HG03460 (cell line): ENCODE measurements around the gene BLTP3A.
A peak's percentile ranks its signal among the peaks of the same experiment; 100 is the strongest.
"Not testable (repeated sequence)": the region's sequence is repeated elsewhere in the genome, so short reads cannot be mapped to it uniquely, and the experiment has no call there.

Experiments
- ATAC-seq: cut with Tn5 transposase; IDR thresholded peaks from one replicate; pipeline ENCODE4 v1.9.1; 2021; ENCODE audit not compliant: unreplicated experiment

The BLTP3A gene

DNA sequence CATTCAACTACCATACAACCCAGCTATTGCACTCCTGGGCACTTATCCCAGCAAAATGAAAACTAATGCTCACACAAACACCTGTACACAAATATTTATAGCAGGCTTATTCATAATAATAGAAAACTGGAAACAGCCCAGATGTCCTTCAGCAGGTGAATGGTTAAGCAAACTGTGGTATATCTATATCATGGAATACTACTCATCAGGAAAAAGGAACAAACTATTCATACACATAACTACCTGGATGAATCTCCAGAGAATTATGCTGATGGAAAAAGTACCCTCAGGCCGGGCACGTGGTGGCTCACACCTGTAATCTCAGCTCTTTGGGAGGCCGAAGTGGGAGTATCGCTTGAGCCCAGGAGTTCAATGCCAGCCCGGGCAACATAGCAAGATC, 3.8 kb upstream of the BLTP3A start:
- ATAC-seq: no peak

DNA sequence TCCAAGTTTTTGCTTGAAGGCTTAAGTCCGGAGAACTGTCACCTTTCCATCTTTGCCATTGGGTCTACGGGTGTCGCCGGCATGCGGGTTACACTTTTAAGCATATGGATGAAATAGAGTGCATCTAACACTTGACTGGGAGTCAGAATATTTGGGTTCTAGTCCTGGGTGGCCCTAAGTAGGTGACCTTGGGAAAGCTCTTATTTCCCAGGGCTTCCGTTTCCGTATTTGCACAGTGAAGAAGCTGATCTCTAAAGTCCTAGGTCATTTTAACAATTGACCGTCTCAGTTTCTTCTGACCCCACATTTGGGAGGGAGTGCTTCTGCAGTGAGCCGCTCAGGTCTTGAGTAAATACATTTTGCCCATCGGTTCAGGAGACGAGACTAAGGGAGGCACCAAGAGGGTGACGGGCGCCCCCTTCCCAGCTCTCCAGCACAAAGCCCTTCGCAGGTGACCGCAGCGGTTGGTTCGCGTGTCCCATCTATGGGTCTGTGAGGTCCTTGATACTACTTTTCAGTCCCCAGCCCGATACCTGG, 651 bp upstream of the BLTP3A start:
- peak; percentile 37 for ATAC-seq

DNA sequence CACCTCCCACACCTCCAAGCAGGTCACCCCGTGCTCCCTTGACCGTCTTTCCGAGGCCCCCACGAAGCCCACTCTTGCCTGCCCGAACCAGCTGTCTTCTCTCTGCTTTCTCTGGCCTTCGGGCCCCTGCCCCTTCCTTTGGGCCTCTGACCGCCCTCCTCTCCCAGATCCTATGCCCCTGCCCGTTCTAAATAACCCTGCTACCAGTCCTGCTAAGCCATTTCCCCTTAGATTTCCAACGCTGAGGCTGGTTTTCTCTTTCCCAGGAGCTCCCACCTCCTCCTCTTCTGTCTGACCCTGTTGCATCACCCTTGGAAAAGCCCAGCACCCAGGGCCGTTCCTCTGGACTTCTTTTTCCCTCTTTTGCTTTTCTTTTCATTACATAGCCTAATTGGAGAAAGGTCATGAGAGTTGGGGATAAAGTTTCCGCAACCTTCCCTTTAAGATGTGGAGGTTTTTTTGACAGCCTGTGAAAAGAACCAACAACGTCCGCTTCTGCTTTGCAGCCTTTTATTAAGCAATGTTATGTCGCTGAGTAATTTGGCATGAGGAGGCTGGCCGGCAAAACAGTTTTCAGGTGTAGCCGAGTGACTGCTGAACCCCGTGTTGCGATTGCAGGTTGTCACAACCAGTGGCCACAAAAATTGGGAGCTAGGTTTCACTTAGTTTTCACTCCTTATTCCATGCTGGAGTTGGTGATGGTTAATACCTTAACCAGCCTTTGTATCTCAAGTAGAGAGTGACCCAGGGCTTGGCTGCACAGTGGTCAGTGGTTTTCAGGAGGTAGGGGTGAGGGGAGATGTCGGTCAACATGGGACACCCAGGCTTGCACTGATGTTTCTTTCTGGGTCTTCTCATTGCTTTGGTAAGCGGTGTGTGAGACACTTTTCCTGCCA, 970 bp downstream of the BLTP3A start:
- peak; percentile 6 for ATAC-seq

DNA sequence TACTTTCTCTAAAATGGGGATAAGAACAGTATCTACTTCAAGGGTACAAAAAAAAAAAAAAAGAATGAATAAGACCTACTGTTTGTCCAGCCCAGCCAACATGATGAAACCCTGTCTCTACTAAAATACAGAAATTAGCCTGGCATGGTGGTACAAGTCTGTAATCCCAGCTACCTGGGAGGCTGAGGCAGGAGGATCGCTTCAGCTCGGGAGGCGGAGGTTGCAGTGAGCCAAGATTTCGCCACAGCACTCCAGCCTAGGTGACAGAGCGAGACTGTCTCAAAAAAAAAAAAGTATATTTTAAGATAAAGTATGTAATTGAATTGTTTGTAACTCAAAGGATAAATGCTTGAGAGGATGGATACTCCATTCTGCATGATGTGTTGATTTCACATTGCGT, 2.0 kb downstream of the BLTP3A start:
- no peak for ATAC-seq

DNA sequence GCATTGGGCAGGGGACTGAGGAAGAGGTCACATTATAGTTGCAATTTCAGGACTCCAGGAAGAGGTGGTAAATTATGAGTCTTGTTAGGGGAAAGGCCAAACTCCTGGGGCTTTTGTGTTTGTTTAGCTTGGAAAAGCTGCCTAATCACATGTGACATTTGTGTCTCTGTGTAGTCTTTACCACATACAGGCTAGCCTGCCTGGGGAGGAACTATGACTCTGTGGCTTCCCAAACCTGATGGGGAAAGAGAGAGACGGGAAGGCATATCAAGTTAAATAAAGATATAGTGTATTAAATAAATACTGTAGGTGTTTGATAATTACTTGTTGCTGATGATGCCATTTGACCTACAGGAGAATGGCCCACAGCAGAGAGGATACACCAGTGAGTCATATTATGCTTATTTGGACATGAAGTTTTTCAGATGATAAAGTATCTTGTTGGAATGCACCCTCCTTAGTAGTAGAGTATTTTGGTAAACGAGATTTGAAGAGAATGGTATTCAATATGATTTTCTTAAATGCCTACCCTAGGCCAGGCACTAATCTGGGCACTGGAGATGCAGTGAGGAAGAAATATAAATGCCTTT, 4.0 kb downstream of the BLTP3A start:
- ATAC-seq: no peak

DNA sequence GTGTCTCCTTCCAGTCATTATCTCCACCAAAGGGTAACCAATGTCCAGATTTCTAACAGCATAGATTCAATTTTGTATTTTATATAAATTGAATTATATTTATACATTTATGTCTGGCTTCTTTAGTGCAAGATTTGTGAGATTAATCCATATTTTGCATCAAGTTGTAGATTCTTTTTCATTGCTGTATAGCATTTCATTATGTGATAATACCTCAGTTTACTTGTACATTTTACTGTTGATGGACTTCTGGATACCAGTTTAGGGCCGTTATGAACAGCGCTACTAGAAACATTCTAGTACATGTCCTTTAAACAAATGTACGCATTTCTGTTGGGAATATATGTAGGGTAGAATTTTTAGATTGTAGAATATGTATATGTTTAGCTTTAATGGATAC, 6.2 kb downstream of the BLTP3A start:
- no peak for ATAC-seq

DNA sequence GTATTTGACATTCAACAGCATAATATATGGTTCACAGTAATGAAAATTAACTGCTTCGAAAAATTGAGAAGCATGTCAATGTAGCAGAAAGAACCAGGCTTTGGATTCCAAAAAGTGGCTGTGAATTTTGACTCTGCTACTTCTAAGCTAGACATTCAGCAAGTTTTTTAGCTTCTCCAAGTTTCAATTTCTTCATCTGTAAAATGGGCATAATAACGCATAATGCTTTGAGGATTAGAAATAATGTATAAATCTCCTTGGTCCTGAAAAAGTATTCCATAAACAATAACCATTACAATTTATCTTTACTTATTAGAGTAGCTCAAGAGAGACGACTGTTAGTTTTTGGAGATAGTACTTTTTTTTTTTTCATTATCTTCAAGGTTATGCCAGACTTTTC, 7.7 kb downstream of the BLTP3A start:
- ATAC-seq: no peak

DNA sequence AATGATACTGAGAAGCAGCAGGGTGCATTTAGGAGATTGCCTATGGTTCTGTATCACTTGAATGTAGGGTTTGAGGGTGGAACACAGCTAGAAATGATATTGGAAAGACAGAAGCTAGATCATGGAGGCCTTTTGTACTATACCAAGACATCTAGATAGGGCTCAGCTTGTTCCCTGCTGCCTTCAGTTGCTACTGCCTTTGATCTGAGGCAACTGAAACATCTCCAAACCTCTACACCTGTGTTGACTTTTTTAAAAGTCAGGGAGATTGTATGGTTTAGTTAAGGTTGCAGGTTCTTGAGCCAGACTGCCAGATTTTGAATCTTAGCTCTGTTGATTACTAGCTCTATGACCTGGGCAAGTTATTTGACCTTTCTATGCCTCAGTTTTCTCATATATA, 12.7 kb downstream of the BLTP3A start:
- ATAC-seq: no peak

DNA sequence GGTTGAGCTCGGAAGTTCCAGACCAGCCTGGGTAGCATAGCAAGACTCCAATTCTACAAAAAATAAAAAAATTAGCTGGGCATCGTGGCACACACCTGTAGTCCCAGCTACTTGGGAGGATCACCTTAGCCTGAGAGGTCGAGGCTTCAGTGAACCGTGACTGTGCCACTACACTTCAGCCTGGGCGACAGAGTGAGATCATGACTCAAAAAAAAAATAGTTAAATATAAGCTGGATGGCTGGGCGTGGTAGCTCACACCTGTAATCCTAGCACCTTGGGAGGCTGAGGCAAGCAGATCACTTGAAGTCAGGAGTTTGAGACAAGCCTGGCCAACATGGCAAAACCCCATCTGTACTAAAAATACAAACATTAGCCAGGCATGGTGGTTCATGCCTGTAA, 13.2 kb downstream of the BLTP3A start:
- ATAC-seq: not testable (repeated sequence)

DNA sequence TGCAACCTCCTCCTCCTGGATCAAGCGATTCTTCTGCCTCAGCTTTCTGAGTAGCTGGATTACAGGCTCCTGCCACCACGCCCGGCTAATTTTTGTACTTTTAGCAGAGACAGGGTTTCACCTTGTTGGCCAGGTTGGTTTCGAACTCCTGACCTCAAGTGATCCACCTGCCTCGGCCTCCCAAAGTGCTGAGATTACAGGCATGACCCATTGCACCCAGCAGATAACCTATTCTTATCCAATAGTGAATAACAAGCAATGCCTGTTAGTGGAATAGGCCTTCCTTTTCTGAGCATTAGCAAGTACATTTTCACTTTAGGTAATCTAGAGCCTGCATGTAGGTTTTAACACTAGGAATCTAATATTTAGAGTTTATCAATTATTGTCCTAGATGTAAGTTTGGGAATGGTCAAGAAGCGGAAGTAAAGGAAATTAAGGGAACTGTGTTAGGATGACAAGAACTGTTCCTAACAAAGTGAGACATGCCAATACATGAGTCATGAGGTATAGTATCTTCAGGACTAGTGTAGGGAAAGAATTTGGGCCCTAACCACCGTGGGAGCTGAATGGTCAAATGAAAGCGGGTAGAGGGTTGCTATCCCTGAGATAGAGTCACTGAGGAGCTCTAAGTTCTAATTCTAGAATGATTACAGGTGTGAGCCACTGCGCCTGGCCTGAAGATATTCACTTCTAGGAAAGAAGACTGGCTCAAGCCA, 15.0 kb downstream of the BLTP3A start:
- no peak for ATAC-seq

DNA sequence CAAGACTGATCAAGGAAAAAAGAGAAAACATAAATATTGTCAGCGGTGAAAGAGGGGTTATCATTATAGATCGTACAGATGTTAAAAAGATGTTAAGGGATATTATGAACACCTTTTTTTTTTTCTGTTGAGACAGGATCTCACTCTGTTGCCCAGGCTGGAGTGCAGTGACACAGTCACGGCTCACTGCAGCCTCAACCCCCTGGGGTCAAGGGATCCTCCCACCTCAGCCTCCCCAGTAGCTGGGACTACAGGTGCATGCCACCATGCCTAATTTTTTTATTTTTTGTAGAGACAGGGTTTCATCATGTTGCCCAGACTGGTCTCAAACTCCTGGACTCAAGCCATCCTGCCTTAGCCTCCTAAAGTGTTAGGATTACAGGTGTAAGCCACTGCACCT, 16.6 kb downstream of the BLTP3A start:
- not testable (repeated sequence) for ATAC-seq

DNA sequence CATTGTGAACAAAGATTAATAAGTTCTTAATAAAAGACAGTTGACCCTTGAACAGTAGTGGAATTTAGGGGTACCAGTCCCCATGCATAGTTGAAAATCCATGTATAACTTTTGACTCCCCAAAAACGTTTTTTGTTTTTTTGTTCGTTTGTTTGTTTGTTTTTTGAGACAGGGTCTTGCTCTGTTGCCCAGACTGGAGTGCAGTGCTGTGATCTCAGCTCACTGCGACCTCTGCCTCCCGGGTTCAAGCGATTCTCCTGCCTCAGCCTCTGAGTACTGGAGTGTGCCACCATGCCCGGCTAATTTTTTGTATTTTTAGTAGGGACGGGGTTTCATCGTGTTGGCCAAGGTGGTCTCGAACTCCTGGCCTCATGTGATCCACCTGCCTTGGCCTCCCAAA, 17.5 kb downstream of the BLTP3A start:
- ATAC-seq: not testable (repeated sequence)

DNA sequence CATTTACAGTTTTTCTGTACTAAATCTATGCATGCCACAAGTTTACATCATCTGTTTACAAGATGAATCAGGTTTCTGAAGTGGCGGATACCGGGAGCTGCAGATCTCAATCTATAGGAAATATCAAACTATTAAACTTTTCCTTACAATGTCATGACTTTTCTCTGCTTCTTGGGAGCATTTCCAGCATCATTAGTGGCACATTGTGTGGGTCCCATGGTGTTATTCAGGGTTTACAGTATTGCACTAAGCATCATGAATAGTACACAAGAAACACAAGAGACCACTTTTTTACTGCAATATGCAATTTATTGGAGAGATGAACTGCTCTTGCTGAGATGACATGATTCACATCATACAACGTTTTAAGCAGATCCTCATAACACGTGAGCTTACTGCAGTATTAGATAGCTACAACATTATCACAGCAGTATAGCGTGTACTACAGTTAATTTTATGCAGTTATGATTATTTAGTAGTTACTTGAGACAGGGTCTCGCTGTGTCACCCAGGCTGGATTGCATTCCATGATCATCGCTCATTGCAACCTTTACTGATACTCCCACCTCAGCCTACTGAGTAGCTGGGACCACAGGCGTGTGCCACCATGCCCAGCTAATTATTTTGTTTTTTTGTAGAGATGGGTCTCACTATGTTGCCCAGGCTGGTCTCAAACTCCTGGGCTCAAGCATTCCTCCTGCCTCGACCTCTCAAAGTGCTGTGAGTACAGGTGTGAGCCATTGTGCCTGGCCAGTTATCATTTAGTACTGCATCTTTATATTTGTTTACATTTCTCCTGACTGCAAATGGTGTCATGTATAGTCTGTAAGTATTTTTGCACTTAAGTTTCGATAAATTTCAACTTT, 18.4 kb downstream of the BLTP3A start:
- no peak for ATAC-seq

DNA sequence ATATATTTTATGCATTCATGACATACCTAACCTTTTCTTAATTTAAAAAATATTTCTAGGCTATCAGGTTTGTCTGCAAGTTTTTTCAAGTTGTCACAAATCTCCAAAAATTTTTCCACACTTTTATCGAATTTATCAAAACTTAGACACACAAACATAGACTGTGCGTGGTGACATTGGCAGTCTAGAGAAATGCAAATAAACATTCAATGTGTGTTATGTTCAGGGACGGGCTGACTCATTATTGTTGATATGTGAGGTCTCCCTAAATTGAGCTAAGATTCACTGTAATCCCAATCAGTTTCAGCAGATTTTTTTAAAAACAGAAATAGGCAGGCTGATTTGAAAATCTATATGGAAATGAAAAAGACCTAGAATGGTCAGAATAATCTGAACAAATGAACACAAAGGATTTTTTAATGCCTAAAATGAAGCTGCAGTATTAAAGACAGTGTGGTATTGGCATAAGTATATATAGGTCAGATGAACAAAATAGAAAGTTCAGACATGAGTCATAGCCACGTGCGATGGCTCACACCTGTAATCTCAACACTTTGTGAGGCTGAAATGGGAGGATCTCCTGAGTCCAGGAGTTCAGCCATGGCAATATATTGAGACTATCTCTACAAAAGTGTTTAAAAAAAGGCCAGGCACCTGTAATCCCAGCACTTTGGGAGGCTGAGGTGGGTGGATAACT, 19.2 kb downstream of the BLTP3A start:
- peak; percentile 87 for ATAC-seq

DNA sequence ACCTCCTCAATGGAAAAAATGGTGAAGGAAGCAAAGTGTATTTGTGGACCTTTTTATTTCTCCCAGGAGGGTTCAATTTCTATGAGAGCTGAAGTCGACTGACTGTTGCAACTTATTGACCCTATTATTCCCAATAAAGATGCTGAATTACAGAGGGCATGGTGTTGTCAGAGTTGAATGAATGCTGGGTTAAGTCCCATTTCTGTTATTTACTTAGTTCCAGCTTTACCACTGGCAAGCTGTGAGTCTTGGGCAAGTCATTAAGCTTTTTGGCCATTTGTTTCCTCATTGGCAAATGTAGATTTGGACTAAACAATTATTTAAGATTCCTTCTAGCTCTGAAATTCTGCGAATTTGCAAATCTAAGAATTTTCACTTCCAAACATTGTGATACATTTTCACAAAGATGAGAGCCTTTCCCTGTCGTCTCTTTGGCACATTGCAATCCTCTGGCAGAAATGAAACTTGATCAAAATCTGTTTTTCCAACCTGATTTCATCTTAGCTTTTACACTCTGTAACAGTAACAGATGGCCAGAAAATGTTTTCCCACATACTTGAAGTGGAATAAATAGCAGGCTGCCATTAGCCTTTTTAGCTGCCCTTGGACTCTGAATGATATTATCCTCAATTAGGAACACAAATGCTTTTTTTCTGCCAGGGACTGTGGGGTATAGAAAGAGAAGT, 21.3 kb downstream of the BLTP3A start:
- ATAC-seq: no peak

DNA sequence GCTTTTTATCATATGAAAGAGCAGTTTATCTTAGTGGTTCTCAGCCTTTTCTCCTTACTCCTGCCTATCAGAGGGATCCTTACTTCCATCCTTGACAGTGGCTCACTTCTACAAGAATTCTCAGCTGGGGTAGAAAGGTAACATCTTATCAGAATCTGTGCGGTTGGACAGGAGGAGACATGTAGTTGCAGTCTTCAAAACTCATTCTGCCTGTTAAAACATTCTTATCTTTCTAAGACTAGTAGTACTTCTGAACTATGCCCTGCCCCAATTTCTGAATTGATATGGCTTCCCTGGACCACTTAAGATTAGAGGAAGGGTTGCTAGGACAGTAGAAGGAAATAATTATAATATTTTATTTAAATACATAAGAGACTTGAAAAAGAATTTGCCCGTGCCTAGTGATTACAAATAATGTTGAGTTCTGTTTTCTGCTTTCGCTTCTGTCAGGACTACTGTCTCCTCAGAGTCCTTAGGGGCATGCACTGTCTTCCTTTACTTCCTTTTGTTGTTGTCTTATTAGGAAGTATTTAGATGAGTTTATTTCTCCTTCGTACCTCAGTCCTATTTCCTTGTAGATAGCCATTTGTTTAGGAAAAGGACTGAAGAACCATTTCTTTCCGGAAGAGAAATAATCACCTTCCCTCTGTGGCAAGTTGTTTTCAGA, 24.9 kb downstream of the BLTP3A start:
- no peak for ATAC-seq

DNA sequence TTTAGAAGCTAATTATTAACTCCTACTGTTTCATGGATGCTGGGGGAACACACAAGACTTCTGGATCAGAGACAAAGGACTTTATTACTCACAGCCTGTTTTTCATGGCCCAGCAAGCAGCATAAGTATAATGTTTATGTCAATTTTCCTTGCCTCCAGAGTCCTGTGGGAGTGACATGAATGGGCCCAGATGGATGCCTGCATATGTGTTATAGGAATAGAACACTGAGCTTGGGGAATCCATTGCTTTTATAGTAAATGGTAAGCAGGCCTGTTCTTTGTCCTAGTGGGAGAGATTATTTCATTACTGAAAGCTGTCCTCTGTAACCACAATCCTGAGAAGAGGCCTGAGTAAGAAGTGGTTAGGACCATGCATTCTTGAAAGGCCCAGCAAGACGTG, 25.6 kb downstream of the BLTP3A start:
- no peak for ATAC-seq

DNA sequence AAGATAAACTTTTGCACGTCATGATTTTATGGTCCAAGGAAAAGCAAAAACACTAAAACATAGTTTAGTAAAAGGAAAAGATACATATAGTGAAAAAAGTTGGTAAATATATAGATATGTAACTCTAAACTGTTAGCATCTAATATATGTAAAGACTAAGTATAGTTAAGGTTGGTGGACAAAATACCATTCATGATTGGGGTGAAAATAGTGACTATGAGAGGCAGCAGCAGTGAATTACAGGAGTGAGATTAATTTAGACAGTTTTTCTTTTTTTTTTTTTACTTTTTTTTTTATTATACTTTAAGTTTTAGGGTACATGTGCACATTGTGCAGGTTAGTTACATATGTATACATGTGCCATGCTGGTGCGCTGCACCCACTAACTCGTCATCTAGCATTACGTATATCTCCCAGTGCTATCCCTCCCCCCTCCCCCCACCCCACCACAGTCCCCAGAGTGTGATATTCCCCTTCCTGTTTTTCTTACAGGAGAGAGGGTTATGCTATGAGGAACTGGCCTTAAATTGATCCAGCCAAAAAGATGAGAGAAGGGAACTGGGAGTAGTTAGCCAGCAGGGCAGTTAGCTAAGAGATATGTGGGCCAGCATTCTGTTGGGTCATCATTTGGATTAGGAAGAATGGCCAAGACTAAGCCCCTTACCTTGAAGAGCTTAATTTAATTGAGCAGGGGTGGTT, 27.1 kb downstream of the BLTP3A start:
- ATAC-seq: not testable (repeated sequence)
